Measurements from ENCODE around the gene IFNAR1. TPM values are rescaled to one million over a fixed set of nuclear protein-coding genes. Genes with fewer than 3 reads are reported as not detected.

IFNAR1 gene
- total and polyA plus RNA-seq, 2 of the 8 experiments (the other 6 are each of a cell fraction or from before 2014, with no cell fraction given): 3.1 to 17.1 TPM

DNA sequence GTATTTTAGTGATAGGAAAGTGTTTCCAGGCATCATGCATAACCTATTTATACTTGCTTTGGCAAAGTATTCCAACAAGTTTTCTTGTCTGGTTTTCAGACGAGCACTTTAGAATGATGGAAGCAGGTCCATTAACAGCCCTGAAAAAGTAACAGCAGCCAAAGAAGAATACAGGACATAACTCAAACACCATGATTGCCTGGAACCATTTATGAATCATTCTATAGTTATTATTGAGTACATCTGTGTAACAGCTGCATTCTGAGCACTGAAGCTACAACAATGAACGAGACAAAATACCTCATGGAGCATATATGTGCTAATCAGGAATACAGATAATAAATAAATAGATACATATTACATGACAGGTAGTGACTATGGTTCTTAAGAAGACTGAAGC, 46.0 kb upstream of the IFNAR1 start:
- no peak overlapping the region for H2BK20ac ChIP-seq (ENCODE audit: low read length)
- H2AFZ ChIP-seq (ENCODE audit: low read length): no peak overlapping the region
- no peak overlapping the region for H3K4ac ChIP-seq (replicated peaks; ENCODE audit: insufficient read length, low read depth, low read length)
- H3K79me1 ChIP-seq (ENCODE audit: low read depth, low read length): no peaks in the 10 kb centered on the region
- H2BK5ac ChIP-seq (ENCODE audit: low read depth, low read length): no peak overlapping the region
- H3K27ac ChIP-seq (ENCODE audit: low read depth, low read length): no peak overlapping the region
- H3K4me1 ChIP-seq (replicated peaks in 1 of 4; ENCODE audit: control insufficient read depth in 3 of 4, insufficient read depth in 4 of 4, low read length in 3 of 4): no peaks in the 10 kb centered on the region
- no peak overlapping the region for H3K4me2 ChIP-seq (ENCODE audit: insufficient read depth in 1 of 2, low read depth in 2 of 2, low read length in 2 of 2)
- H3K9me3 ChIP-seq (ENCODE audit: insufficient read depth in 2 of 2, low read depth in 1 of 2, low read length in 1 of 2): no peaks in the 10 kb centered on the region
- no peak overlapping the region for H3K56ac ChIP-seq (replicated peaks; ENCODE audit: insufficient read length, low read depth, low read length)
- no peak overlapping the region for H2AK5ac ChIP-seq (ENCODE audit: low read depth, low read length)
- POLR2A ChIA-PET (ENCODE audit: partially characterized antibody): interaction anchor here (0.9 to 1.1 kb wide), 2 partner anchors 12 to 92 kb away, joined by 3 to 4 read pairs; partner anchors contain the start of gene IL10RB
- H4K8ac ChIP-seq (ENCODE audit: extremely low read depth, insufficient read depth, low read length): no peak overlapping the region
- FAIRE-seq: no peak
- no peaks in the 10 kb centered on the region for H3K79me2 ChIP-seq (ENCODE audit: control insufficient read depth in 1 of 2, insufficient read depth in 2 of 2, low read length in 2 of 2)
- H4K91ac ChIP-seq (replicated peaks; ENCODE audit: insufficient read length, low read length): no peak overlapping the region
- CTCF ChIA-PET (ENCODE audit: partially characterized antibody): interaction anchor here (0.5 kb wide), 1 partner anchor 62 kb away, joined by 4 read pairs; no protein-coding TSS in a partner anchor
- H3K36me3 ChIP-seq (ENCODE audit: control insufficient read depth in 2 of 4, insufficient read depth in 4 of 4, low read length in 3 of 4): no peaks in the 10 kb centered on the region
- H2BK12ac ChIP-seq (ENCODE audit: low read depth, low read length): no peak overlapping the region
- no peak overlapping the region for H3K14ac ChIP-seq (ENCODE audit: insufficient read length)
- H4K5ac ChIP-seq (ENCODE audit: insufficient read length, low read depth, low read length): no peak overlapping the region
- no peak overlapping the region for H3K18ac ChIP-seq (ENCODE audit: extremely low read depth, low read length)
- H3K23ac ChIP-seq (ENCODE audit: insufficient read length): no peak overlapping the region
- H4K20me1 ChIP-seq (replicated peaks in 1 of 2; ENCODE audit: control insufficient read depth in 1 of 2, insufficient read depth in 2 of 2, low read length in 2 of 2): no peaks in the 10 kb centered on the region
- WGBS, 2 experiments (ENCODE audit: extremely low coverage in 1 of 2, insufficient coverage in 1 of 2, insufficient read length in 1 of 2, insufficient replicate concordance in 2 of 2, low coverage in 1 of 2, low lambda C conversion rate in 2 of 2, missing lambda C conversion rate in 1 of 2): 83% methylated on average over 2 of the region's 2 CpGs; no CpG with 5 or more reads in 1 of the 2 experiments
- no peak overlapping the region for H3K4me3 ChIP-seq (ENCODE audit: extremely low read depth in 1 of 4, insufficient read depth in 2 of 4, low read depth in 3 of 4, low read length in 4 of 4)
- H3K9ac ChIP-seq (replicated peaks in 1 of 4; ENCODE audit: extremely low read depth in 1 of 4, low read depth in 3 of 4, low read length in 3 of 4): no peak overlapping the region
- H2BK15ac ChIP-seq (ENCODE audit: low read length): no peak overlapping the region
- H3K23me2 ChIP-seq (ENCODE audit: low read depth, low read length): no peaks in the 10 kb centered on the region
- no peak for DNase-seq (ENCODE audit: low read depth in 1 of 2, low spot score in 2 of 2)
- no peak overlapping the region for H2BK120ac ChIP-seq (replicated peaks; ENCODE audit: low read depth, low read length)
- H3K27me3 ChIP-seq (replicated peaks in 1 of 4; ENCODE audit: control insufficient read depth in 3 of 4, extremely low read depth in 1 of 4, insufficient read depth in 3 of 4, low read length in 3 of 4): no peaks in the 10 kb centered on the region
- TF ChIP-seq KDM4A (IDR thresholded peaks at IDR 0.05; ENCODE audit: low read depth, low read length, severe bottlenecking) (no peak), ZNF274 (IDR thresholded peaks at IDR 0.05; ENCODE audit: borderline replicate concordance, extremely low read depth, low read length) (no peak), CHD1 (IDR thresholded peaks at IDR 0.05; ENCODE audit: low read depth, low read length) (no peak), GTF2F1 (IDR thresholded peaks at IDR 0.05; ENCODE audit: borderline replicate concordance, low read depth, low read length) (no peak), BRCA1 (IDR thresholded peaks at IDR 0.05; ENCODE audit: low read depth, low read length) (no peak), MAX (IDR thresholded peaks at IDR 0.05) (no peak), RXRA (IDR thresholded peaks at IDR 0.05; ENCODE audit: insufficient read depth, low read depth, low read length) (no peak), JUND (IDR thresholded peaks at IDR 0.05; ENCODE audit: low read length) (no peak), CBX5 (IDR thresholded peaks at IDR 0.05; ENCODE audit: low read depth, low read length) (no peak), NANOG (IDR thresholded peaks at IDR 0.05; ENCODE audit: insufficient read depth, low read depth, low read length, poor library complexity, severe bottlenecking) (no peak), CBX8 (IDR thresholded peaks at IDR 0.05; ENCODE audit: borderline replicate concordance, low read depth, low read length) (no peak), RAD21 (IDR thresholded peaks at IDR 0.05 in 1 of 2, conservative IDR thresholded peaks at IDR 0.05 in 1 of 2; ENCODE audit: low read depth in 2 of 2, low read length in 2 of 2) (no peak), USF2 (IDR thresholded peaks at IDR 0.05; ENCODE audit: low read length) (no peak)
